GM19438 (cell line): ENCODE measurements around the gene MEA1.

Experiments used
- ATAC-seq: cut with Tn5 transposase; IDR thresholded peaks from one replicate; pipeline ENCODE4 v1.9.1; 2021; ENCODE audit warnings: low read depth; ENCODE audit not compliant: unreplicated experiment

Gene MEA1

GRCh38 chr6:42978487-42978838, 35.3 kb downstream of the MEA1 start:
- peak; percentile 13 for ATAC-seq

GRCh38 chr6:42974919-42975505, 38.7 kb downstream of the MEA1 start:
- ATAC-seq: no peak

- ATAC-seq: no peak
These were observed 39.8 kb downstream of the MEA1 start for GRCh38 chr6:42973926-42974325.

- no peak for ATAC-seq
These were observed 41.9 kb downstream of the MEA1 start for GRCh38 chr6:42971746-42972327.

DNA sequence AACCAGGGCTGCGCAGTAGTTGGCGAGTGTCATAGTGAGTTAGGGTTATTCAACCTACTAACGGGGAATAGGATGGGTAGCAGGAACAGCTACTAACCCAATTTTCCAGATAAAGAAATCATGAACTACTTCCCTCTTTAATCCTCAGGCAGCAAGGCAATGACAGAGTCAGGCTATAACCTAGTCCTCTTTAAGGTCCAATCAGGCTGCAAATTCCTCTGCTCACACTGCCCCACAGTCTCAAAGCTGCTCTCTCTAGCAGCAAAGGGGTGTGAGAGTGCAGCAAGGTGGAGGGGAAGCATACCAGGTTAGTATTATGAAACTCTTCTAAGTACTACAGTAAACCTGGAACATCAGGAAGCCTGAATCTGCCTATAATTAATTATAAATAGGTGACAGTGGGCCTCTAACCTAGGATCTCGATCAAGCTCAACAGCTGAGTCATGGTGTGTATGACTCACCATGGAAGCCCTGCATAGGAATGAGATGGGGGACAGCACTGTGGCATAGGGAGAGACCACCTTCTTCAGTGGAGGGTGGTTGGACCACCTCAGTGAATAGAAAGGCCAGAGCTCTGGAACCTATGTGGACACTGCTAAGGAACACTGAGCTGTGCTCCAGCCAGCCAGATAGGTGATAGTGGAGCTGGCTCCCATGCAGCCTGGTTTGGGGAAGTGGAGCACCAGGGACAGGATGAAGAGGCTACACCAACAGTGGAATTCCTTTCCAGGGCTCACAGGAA, 42.7 kb downstream of the MEA1 start:
- ATAC-seq: no peak

GRCh38 chr6:42969934-42970333, 43.8 kb downstream of the MEA1 start:
- no peak for ATAC-seq

- no peak for ATAC-seq
These were observed 44.3 kb downstream of the MEA1 start for GRCh38 chr6:42969431-42969830.

- no peak for ATAC-seq
These were observed 45.0 kb downstream of the MEA1 start for GRCh38 chr6:42968783-42969182.

GRCh38 chr6:42968126-42968701, 45.5 kb downstream of the MEA1 start:
- no peak for ATAC-seq

DNA sequence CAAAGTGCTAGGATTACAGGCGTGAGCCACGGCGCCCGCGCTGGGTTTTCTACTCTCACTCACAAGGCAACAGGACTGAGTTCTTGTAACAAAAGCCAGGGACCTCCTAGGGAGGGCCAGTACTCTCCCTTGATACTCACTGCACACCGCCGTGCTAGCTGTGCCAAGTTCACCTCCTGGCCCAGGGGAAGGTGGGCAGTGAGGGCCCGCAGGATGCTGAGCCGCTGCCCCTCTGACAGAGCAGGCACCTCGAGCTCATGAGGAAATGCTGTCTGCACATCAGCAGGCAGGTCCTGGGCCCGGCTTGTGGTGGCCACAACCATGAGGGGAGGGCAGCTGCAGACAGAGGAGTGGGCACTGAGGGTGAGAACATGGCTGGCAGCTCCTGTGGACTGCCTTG, 46.5 kb downstream of the MEA1 start:
- no peak for ATAC-seq

DNA sequence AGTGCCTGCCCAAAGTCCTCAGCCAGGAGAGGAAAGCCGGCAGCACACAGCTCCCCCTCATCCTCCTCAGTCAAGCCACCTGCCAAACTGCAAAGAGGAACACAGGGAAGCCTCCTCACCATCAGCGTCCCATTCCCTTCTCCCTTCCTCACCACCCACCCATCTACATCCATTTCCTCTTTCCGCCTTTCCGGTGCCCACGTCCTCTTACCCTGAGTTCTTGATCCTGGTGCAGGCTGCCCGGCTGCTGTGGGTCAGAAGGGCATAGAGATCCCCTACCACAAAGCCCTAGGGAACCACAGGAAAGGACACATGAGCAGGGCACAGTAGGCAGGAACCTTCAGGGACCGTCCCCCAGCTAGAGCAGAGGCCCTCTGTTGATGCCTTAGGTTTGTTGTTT, 47.2 kb downstream of the MEA1 start:
- no peak for ATAC-seq

DNA sequence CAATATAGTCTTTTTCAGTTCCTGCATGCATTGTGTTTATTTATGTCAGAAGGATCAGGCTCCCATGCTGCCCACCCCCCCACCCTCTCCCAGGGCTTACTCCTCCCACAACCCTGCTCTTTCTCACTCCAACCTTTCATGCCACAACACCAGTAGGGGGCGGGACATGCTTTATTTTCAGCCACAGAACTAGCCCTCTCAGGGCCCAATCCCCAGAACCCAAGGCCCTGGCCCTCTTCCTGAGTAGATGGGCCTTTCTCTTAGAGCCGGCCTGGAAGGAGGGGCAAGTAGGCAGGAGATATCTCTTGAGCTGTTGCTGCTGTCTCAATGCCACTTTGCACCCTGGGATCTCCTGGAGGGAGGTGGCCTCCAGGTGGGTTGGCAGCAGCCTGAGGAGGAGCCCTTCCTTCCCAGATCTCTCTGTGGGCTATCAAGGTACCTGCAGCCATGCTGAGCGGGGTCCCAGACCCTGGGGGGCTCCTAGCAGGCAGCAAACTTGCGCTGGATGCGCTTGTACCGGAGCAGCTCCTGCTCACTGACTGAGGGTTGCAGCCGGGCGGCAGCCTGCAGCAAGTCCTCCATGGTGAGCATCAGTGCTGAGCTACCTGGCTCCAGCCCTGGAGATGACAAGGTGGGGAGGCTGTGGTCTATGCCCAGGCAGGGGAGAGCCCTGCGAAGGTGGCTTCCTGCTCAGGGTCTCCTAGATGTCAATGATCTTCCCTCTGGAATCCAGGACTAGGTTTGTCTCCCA, 49.7 kb downstream of the MEA1 start:
- ATAC-seq: no peak

- ATAC-seq: no peak
These were observed 50.4 kb downstream of the MEA1 start for GRCh38 chr6:42963179-42963854.

DNA sequence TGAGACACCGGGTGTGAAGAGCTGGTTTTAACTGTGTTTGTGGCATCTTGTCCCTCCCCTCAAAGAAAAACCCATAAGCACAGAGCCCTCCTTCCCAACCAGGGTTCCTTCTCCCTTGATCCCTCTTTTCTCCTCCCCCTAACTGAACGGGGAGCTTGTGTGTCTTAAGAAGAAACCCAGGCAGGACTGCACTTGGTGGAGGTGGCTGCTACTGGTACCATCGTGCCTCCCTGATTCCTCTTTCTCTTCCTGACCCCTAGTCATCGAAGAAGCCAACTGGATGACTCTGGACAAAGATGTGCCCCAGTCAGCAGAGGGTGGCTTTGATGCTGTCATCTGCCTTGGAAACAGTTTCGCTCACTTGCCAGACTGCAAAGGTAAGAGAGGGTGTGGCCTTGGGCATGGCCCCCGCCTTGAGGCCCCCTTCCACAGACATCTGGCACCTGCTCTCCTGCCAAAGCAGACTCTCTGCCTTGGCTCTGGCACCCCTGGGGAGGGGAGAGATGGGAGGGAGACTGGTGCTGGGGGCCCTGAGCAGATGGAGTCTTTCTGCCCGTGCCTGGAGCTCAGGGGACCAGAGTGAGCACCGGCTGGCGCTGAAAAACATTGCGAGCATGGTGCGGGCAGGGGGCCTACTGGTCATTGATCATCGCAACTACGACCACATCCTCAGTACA, 51.1 kb downstream of the MEA1 start:
- no peak for ATAC-seq

GRCh38 chr6:42962096-42962495, 51.6 kb downstream of the MEA1 start:
- ATAC-seq: no peak
